ENCODE measurements around the gene ZAP70.
"Not testable (repeated sequence)": the region's sequence is repeated elsewhere in the genome, so short reads cannot be mapped to it uniquely, and the experiment has no call there.

ZAP70 gene

GRCh38 chr2:97673182-97673914, 40.0 kb upstream of the ZAP70 start:
- no peak for DNase-seq (ENCODE audit: extremely low read depth, low read depth)
- no peak for TF ChIP-seq CTCF (IDR thresholded peaks at IDR 0.05; ENCODE audit: low read depth, low read length)

GRCh38 chr2:97673915-97674283, 39.5 kb upstream of the ZAP70 start:
- no peak for TF ChIP-seq CTCF (IDR thresholded peaks at IDR 0.05; ENCODE audit: low read depth, low read length)
- no peak for DNase-seq (ENCODE audit: extremely low read depth, low read depth)

- DNase-seq (ENCODE audit: extremely low read depth, low read depth) = no peak
- TF ChIP-seq CTCF (IDR thresholded peaks at IDR 0.05; ENCODE audit: low read depth, low read length) = no peak
Measured at GRCh38 chr2:97675430-97676113, 37.8 kb upstream of the ZAP70 start.

DNA sequence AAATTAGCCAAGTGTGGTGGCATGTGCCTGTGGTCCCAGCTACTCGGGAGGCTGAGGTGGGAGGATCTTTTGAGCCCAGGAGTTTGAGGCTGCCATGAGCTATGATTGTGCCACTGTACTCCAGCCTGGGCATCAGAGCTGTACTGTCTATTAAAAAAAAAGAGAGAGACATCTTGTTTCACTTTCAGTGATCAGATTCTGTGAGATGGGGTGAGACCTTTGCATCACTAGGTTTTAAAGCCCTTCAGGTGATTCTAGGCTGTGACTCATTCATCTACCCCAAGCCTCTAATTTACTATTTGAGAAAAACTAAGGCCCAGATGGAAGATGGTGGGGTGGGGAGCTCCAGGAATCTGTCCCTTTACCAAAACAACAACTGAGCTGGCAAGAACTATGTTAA, 36.8 kb upstream of the ZAP70 start:
- DNase-seq (ENCODE audit: extremely low read depth, low read depth) = no peak
- TF ChIP-seq CTCF (IDR thresholded peaks at IDR 0.05; ENCODE audit: low read depth, low read length) = no peak

- TF ChIP-seq CTCF (IDR thresholded peaks at IDR 0.05; ENCODE audit: low read depth, low read length) = no peak
- no peak for DNase-seq (ENCODE audit: extremely low read depth, low read depth)
Measured at GRCh38 chr2:97677480-97677879, 35.9 kb upstream of the ZAP70 start.

DNA sequence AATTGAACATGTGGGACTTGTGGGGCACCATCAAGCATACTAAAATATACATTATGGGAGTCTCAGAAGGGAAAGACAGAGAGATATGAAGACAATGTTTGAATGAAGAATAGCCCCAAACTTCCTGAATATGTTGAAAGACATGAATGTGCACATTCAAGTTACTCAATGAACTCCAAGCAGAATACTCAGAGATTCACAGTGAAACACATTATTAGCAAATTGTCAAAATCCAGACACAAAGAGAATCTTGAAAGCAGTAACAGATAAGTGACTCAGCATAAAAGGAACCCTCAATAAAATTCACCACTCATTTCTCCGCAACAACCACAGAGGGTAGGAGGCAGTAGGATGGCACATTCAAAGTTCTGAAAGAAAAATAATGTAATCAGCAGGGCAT, 35.1 kb upstream of the ZAP70 start:
- TF ChIP-seq CTCF (IDR thresholded peaks at IDR 0.05; ENCODE audit: low read depth, low read length) = no peak

GRCh38 chr2:97687235-97687634, 26.1 kb upstream of the ZAP70 start:
- not testable (repeated sequence) for DNase-seq (ENCODE audit: extremely low read depth, low read depth)

More for the DNA sequence above, 35.1 kb upstream of the ZAP70 start:
- no peak for DNase-seq (ENCODE audit: extremely low read depth, low read depth)

Measured in AG09319 (cell line).